Fibroblast of mammary gland (primary cell): ENCODE data around the gene AP3S2.
"Not testable (repeated sequence)": the region's sequence is repeated elsewhere in the genome, so short reads cannot be mapped to it uniquely, and the experiment has no call there.

Experiments
- DNase-seq: peaks from one replicate; pipeline ENCODE4 v3.0.0-alpha.2; 2010; ENCODE audit warnings: low read depth
- H3K4me3 ChIP-seq: 2 replicates; pipeline ENCODE4 v1.5.1; 2011; ENCODE audit warnings: low read depth, mild to moderate bottlenecking, low read length, moderate library complexity; ENCODE audit not compliant: control insufficient read depth
- TF ChIP-seq, protein P1 (sequence below): conservative IDR thresholded peaks from 2 replicates; pipeline ENCODE4 v1.5.1; 2011; ENCODE audit warnings: low read depth, low read length, inconsistent platforms; ENCODE audit not compliant: control insufficient read depth, insufficient read depth

AP3S2 gene

DNA sequence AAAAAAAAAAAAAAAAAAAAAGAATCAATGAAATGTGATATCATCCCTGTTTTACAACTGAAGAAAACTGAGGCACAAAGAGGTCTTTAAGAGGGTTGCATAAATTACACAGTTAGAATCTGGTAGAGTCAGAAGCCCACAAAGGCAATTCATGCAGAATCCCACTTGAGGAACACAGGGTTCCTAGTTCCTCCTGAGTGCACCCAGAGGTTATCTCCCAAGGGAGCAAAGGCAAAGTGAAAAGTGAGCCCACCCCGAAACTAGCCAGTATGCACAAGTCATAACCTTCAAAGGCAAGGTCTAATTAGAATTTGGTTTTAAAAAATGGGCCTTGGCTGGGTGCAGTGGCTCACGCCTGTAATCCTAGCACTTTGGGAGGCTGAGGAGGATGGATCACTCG, 37.8 kb downstream of the AP3S2 start:
- no peak for DNase-seq
- TF ChIP-seq, protein P1, sequence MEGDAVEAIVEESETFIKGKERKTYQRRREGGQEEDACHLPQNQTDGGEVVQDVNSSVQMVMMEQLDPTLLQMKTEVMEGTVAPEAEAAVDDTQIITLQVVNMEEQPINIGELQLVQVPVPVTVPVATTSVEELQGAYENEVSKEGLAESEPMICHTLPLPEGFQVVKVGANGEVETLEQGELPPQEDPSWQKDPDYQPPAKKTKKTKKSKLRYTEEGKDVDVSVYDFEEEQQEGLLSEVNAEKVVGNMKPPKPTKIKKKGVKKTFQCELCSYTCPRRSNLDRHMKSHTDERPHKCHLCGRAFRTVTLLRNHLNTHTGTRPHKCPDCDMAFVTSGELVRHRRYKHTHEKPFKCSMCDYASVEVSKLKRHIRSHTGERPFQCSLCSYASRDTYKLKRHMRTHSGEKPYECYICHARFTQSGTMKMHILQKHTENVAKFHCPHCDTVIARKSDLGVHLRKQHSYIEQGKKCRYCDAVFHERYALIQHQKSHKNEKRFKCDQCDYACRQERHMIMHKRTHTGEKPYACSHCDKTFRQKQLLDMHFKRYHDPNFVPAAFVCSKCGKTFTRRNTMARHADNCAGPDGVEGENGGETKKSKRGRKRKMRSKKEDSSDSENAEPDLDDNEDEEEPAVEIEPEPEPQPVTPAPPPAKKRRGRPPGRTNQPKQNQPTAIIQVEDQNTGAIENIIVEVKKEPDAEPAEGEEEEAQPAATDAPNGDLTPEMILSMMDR, result no peak
- H3K4me3 ChIP-seq, result no peak overlapping the region

DNA sequence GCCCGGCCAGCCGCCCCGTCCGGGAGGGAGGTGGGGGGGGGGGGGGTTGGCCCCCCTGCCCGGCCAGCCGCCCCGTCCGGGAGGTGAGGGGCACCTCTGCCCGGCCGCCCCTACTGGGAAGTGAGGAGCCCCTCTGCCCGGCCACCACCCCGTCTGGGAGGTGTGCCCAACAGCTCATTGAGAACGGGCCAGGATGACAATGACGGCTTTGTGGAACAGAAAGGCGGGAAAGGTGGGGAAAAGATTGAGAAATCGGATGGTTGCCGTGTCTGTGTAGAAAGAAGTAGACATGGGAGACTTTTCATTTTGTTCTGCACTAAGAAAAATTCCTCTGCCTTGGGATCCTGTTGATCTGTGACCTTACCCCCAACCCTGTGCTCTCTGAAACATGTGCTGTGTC, 38.9 kb downstream of the AP3S2 start:
- DNase-seq, H3K4me3 ChIP-seq: not testable (repeated sequence)

DNA sequence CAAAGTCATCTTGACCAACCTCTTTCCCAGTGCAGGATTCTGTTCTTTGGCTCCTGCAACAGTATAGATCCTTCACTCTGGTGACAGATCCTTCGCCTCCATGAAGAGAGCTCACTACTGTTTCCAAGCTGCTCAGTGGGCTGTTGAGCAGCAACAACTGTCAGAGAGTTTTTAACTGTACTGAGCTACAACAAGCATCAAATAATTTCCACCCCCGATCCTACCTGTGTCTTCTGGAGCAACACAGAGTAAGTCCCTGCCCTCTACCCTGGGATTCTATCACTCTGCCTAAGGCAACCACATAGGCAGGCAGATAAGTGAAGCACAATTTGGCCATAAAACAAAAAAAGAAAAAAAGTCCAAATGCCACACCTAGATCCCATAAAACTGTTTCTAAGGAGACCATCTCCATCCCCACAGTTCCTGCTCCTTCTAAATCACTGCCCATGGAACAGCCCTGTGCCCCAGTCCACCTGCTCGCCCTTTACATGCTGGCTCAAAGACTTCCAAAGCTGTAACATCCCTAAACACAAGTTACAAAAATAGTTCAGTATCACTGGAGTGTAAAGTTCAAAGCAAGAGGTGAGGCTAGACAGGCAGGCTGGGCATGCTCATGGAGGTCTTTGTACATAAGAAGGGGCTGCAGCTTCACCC, 41.3 kb downstream of the AP3S2 start:
- H3K4me3 ChIP-seq, result no peak overlapping the region
- DNase-seq, result no peak
- TF ChIP-seq, protein P1, result no peak

DNA sequence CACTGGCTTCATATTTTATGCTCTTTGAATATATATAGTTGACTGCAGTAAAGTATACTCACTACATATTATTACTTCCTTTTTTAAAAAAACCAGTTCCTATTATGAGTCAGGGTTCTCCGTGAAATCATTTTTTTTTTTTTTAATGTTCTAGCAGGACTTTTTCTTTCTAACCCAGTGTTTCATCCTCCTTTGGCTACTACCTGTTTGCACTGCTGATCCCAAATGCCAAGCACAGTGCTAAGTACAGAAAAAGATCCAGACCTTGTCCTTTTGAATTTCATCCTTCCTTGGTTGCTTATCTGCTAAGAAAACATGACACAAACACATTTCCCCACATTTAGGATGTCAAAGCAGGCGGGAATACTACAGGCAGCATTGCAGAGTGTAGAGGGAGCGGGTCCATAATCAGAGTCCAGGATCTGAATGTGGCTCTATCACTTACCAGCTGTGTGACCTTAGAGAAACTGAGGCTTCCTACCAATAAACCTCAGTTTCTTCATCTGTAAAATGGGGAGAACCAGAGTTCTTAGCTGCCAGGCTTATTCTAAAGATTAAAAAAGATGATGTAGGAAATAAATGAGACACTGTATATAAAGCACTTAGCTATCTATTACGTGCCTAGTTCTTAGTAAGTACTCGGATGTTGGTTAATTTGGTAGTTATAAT, 42.0 kb downstream of the AP3S2 start:
- DNase-seq, result peak; percentile 25
- TF ChIP-seq, protein P1, result no peak
- no peak overlapping the region for H3K4me3 ChIP-seq

DNA sequence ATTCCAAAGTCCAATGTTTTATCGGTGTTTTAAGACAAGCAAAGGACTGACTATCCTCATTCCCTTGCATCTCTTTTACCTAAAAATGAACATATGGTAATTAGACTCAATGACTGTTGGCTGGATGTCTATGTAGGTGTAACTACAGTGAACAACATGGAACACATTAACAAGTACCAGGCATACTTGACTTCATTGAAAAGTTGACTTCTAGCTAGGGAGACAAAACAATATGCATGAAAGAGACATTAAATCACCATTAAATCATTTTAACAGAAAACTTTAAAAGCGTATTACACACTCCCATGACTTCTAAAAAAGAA, 44.9 kb downstream of the AP3S2 start:
- DNase-seq, result no peak
- TF ChIP-seq, protein P1, result no peak
- H3K4me3 ChIP-seq, result no peak overlapping the region

DNA sequence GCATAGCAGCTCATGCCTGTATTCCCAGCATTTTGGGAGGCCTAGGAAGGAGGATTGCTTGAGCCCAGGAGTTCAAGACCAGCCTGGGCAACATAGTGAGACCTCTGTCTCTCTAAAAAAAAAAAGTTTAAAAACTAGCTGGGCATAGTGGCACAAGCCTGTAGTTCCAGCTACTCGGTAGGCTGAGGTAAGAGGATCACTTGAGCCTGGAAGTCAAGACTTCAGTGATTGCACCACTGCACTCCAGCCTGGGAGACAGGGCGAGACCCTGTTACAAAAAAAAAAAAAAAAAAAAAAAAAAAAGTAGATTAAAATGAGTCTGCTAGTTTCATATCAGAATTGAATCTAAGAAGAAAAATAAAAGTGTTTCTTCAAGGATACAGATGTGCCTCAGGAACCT, 46.7 kb downstream of the AP3S2 start:
- DNase-seq, result no peak
- TF ChIP-seq, protein P1, result no peak
- no peak overlapping the region for H3K4me3 ChIP-seq

DNA sequence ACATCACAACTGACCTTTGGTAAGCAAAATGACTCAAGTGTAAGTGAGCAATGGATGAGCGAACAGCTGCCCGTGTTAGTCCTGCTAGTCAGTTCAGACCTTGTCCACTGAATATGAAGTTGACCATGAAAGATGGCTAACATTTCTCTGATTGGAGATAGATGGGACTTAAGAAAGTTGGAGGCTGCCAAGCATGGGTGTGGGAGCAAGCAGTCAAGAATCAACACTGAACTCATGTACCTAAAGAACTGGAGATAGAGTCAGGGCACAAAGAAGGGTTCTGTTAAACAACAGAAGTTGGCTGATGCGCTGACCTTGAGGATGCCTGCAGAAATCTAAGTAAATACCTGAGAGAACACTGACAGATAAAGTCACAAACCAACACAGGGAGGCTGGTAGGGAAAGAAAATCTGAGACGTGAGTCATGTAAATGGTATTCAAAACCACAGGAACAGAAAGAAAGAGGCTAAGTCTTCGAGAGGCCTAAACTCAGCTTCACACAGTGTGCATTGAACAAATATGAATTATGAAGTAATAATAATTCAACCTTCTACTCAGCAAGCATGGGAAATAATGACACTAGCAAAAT, 48.4 kb downstream of the AP3S2 start:
- DNase-seq, result peak; percentile 91

More for the DNA sequence above, 48.4 kb downstream of the AP3S2 start:
- TF ChIP-seq, protein P1, result no peak
- no peak overlapping the region for H3K4me3 ChIP-seq
